KG1 (cell line): ENCODE results near the gene OTUD1.
"Not testable (repeated sequence)": the region's sequence is repeated elsewhere in the genome, so short reads cannot be mapped to it uniquely, and the experiment has no call there.

Experiments used
- DNase-seq: peaks from one replicate; lab custom pipeline; 2025; lab: John Stamatoyannopoulos, UW

OTUD1 gene

GRCh38 chr10:23438547-23439451, at the start of gene OTUD1:
TSS of gene OTUD1 (plus strand) at chr10:23439075. CDS start at chr10:23439458, 383 bp downstream.
- DNase-seq = peak; percentile 70

- not testable (repeated sequence) for DNase-seq
Measured at GRCh38 chr10:23390408-23390807, 48.5 kb upstream of the OTUD1 start.

GRCh38 chr10:23390809-23391208, 48.1 kb upstream of the OTUD1 start:
- no peak for DNase-seq

GRCh38 chr10:23391821-23392220, 47.1 kb upstream of the OTUD1 start:
- DNase-seq = no peak

- no peak for DNase-seq
Measured at GRCh38 chr10:23395017-23395416, 43.9 kb upstream of the OTUD1 start.

GRCh38 chr10:23396695-23397094, 42.2 kb upstream of the OTUD1 start:
- no peak for DNase-seq

- DNase-seq = no peak
Measured at GRCh38 chr10:23399701-23400144, 39.2 kb upstream of the OTUD1 start.

- no peak for DNase-seq
Measured at GRCh38 chr10:23402856-23403255, 36.0 kb upstream of the OTUD1 start.

GRCh38 chr10:23403278-23403677, 35.6 kb upstream of the OTUD1 start:
- DNase-seq = no peak

GRCh38 chr10:23403719-23404118, 35.2 kb upstream of the OTUD1 start:
- no peak for DNase-seq

- no peak for DNase-seq
Measured at GRCh38 chr10:23404461-23404980, 34.4 kb upstream of the OTUD1 start.

GRCh38 chr10:23405540-23405939, 33.3 kb upstream of the OTUD1 start:
- DNase-seq = no peak

- DNase-seq = no peak
Measured at GRCh38 chr10:23406409-23406808, 32.5 kb upstream of the OTUD1 start.

- no peak for DNase-seq
Measured at GRCh38 chr10:23408330-23408976, 30.4 kb upstream of the OTUD1 start.

GRCh38 chr10:23412223-23412622, 26.7 kb upstream of the OTUD1 start:
- DNase-seq = no peak

GRCh38 chr10:23413629-23414089, 25.2 kb upstream of the OTUD1 start:
- no peak for DNase-seq

- no peak for DNase-seq
Measured at GRCh38 chr10:23414658-23415057, 24.2 kb upstream of the OTUD1 start.

- no peak for DNase-seq
Measured at GRCh38 chr10:23417254-23417653, 21.6 kb upstream of the OTUD1 start.

GRCh38 chr10:23418051-23418681, 20.7 kb upstream of the OTUD1 start:
- no peak for DNase-seq

GRCh38 chr10:23419201-23419600, 19.7 kb upstream of the OTUD1 start:
- no peak for DNase-seq

GRCh38 chr10:23419655-23420329, 19.1 kb upstream of the OTUD1 start:
- no peak for DNase-seq

GRCh38 chr10:23421397-23421796, 17.5 kb upstream of the OTUD1 start:
- no peak for DNase-seq
